ENCODE data around the gene SETBP1. TPM values are rescaled to one million over a fixed set of nuclear protein-coding genes. Genes with fewer than 3 reads are reported as not detected.

The SETBP1 gene
- total RNA-seq, 1 donor from 2014 or later: 72.8 TPM

DNA sequence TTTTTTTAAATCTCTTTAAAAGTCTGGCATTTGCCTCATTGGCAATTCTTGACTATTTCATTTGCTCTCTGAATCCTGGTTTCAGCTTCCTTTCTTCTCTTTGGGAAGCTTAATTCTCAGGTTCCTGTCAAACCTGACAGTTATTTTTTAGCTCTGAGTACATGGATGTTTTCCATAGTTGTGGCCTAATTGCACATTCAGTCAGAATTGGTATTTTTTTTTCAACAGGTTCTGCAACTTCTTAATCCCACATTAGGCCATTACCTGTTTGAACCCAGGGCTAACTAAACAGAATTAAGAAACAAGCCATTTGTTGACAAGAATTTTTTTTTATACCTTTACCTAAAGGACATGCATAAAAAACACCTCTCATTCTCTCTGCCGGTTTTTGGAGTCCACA lies 338.8 kb downstream of the SETBP1 start:
- Mint-ChIP-seq H3K27ac (no peak overlapping the region), H3K27me3 (no peaks in the 10 kb centered on the region), H3K4me1 (peaks cover 31% of the 10 kb centered on the region), H3K36me3 (ENCODE audit: low read depth) (peaks cover 12% of the 10 kb centered on the region), H3K9me3 (no peaks in the 10 kb centered on the region), H3K4me3 (no peak overlapping the region)
- DNase-seq (no peak), ATAC-seq (ENCODE audit: low read depth) (no peak)
- ChIA-PET POLR2A (no interaction called here), CTCF (no interaction called here)
- intact Hi-C loops (cut with micrococcal nuclease): loop anchor here (5.0 kb wide), 1 partner anchor 42 kb away; no protein-coding TSS in a partner anchor
- TF ChIP-seq, protein P1, sequence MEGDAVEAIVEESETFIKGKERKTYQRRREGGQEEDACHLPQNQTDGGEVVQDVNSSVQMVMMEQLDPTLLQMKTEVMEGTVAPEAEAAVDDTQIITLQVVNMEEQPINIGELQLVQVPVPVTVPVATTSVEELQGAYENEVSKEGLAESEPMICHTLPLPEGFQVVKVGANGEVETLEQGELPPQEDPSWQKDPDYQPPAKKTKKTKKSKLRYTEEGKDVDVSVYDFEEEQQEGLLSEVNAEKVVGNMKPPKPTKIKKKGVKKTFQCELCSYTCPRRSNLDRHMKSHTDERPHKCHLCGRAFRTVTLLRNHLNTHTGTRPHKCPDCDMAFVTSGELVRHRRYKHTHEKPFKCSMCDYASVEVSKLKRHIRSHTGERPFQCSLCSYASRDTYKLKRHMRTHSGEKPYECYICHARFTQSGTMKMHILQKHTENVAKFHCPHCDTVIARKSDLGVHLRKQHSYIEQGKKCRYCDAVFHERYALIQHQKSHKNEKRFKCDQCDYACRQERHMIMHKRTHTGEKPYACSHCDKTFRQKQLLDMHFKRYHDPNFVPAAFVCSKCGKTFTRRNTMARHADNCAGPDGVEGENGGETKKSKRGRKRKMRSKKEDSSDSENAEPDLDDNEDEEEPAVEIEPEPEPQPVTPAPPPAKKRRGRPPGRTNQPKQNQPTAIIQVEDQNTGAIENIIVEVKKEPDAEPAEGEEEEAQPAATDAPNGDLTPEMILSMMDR (IDR thresholded peaks at IDR 0.05): no peak

DNA sequence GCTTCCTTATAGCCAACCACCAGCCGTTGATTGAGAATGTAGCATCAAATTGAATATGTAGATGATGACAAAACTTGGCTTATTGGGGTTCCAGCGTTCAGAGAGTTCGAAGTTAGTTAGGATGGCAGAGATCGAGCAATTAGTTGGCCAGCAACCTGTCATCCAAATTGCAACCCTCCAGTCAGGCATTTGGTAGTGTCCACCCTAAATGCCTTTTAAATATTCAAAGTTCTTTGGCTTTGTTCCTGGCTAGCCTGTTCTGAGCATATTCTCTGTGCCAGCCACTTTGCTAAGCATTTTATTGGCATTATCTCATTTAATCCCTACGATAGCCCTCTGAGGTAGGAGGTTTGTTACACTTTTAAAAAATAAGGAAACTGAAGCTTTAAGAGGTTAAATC lies 342.8 kb downstream of the SETBP1 start:
- no peak overlapping the region for H3K4me3 Mint-ChIP-seq
- DNase-seq (no peak), ATAC-seq (ENCODE audit: low read depth) (no peak)
- TF ChIP-seq, protein P1 (IDR thresholded peaks at IDR 0.05): no peak
- H3K9me3 Mint-ChIP-seq: no peaks in the 10 kb centered on the region
- H3K4me1 Mint-ChIP-seq: peaks cover 39% of the 10 kb centered on the region
- H3K27ac Mint-ChIP-seq: no peak overlapping the region
- H3K27me3 Mint-ChIP-seq: no peaks in the 10 kb centered on the region
- CTCF ChIA-PET: no interaction called here
- intact Hi-C loops (cut with micrococcal nuclease): loop anchor here (5.0 kb wide), 1 partner anchor 79 kb away; no protein-coding TSS in a partner anchor
- POLR2A ChIA-PET: interaction anchor here (0.6 to 1.9 kb wide), 2 partner anchors 343 to 344 kb away, joined by 5 to 7 read pairs; partner anchors contain the start of gene SETBP1
- H3K36me3 Mint-ChIP-seq (ENCODE audit: low read depth): peaks cover 19% of the 10 kb centered on the region

DNA sequence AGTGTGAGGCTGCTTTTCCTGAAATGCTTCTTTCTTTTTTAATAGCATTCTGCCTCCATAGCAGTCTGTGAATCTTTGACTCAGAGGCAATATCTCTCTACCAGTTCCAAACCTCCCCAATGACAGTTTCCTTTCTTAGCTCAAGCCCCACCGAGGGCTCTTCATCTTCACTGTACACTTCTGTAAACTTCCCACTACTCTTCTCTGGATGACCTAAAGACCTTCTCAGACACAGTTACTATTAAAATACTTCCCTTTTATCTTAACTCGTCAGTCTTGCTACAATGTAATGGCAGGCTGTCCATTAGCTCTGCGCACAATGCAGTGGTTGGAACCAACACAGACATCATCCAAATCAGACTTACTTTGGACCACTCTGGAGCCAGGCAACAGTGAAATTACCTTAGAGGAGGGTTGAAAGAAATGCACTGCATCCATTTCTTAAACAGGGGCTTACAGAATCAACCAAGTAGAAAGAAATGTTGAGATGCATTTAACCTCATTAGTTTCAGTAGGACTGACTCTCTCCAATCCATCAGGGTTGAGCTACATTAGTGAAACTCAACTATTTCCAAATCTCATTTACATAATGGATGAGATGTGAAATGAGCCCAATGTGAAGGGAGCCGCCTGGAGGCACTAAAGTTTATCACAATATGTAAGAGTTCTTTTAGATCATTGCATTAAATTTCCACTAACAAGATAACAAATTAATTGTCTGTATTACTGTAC lies 343.8 kb downstream of the SETBP1 start:
- Mint-ChIP-seq H3K27ac (no peak overlapping the region), H3K4me3 (no peak overlapping the region), H3K9me3 (no peaks in the 10 kb centered on the region), H3K4me1 (peaks cover 39% of the 10 kb centered on the region), H3K36me3 (ENCODE audit: low read depth) (peaks cover 19% of the 10 kb centered on the region), H3K27me3 (no peaks in the 10 kb centered on the region)
- intact Hi-C loops (cut with micrococcal nuclease): loop anchor here (5.0 kb wide), 1 partner anchor 78 kb away; no protein-coding TSS in a partner anchor
- TF ChIP-seq, protein P1 (IDR thresholded peaks at IDR 0.05): no peak
- ChIA-PET CTCF (interaction anchor here (0.8 to 1.5 kb wide), 3 partner anchors 188 to 894 kb away, joined by 3 to 4 read pairs (median 3); no protein-coding TSS in a partner anchor), POLR2A (interaction anchor here (0.6 to 1.9 kb wide), 2 partner anchors 344 to 345 kb away, joined by 5 to 7 read pairs; partner anchors contain the start of gene SETBP1)
- DNase-seq (no peak), ATAC-seq (ENCODE audit: low read depth) (no peak)

DNA sequence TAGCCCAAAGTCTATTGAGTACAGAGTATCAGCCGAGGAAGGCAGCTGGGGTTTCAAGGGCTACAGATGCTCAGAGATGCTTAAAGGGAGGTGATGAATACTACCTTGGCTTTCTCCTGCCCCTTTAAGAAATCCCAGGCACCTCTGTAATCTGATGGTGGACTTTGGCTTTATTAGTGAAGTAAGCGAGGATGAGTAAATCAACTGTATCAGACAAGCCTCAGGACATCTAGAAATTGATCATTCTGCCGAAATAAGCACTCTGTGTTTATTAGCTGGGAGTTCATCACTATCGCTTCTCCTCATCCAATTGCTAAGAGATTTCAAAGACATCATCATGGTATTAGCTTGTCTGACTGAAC lies 344.4 kb downstream of the SETBP1 start:
- H3K4me1 Mint-ChIP-seq: peaks cover 39% of the 10 kb centered on the region
- ChIA-PET POLR2A (interaction anchor here (1.9 kb wide), 1 partner anchor 344 kb away, joined by 5 read pairs; the partner anchor contains the start of gene SETBP1), CTCF (interaction anchor here (0.8 to 1.5 kb wide), 3 partner anchors 188 to 894 kb away, joined by 3 to 4 read pairs (median 3); no protein-coding TSS in a partner anchor)
- H3K4me3 Mint-ChIP-seq: no peak overlapping the region
- TF ChIP-seq, protein P1 (IDR thresholded peaks at IDR 0.05): no peak
- intact Hi-C loops (cut with micrococcal nuclease): no loop called here
- H3K36me3 Mint-ChIP-seq (ENCODE audit: low read depth): peaks cover 19% of the 10 kb centered on the region
- no peaks in the 10 kb centered on the region for H3K9me3 Mint-ChIP-seq
- DNase-seq (no peak), ATAC-seq (ENCODE audit: low read depth) (no peak)
- H3K27me3 Mint-ChIP-seq: no peaks in the 10 kb centered on the region
- H3K27ac Mint-ChIP-seq: no peak overlapping the region

DNA sequence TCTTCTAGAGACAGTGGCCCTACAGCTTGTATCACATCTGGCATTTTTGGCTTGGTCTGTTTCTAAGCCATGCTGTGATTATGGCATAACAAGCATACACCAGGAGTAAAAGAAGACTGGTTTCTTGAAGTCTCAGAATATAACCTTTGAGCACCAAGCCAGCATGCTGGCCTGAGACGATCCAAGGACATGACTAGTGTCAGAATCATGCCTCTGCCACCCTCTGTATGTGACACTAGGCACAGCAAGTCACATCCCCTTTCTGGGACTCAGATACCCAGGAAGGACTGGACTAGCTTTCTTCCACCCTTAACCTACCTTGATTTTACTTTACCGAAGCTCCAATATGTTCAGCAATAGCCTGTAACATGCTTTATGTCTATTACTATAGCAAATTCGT lies 345.5 kb downstream of the SETBP1 start:
- TF ChIP-seq, protein P1 (IDR thresholded peaks at IDR 0.05): no peak
- ATAC-seq (ENCODE audit: low read depth): no peak
- H3K27ac Mint-ChIP-seq: no peak overlapping the region
- H3K4me3 Mint-ChIP-seq: no peak overlapping the region
- no peak for DNase-seq
- POLR2A ChIA-PET: no interaction called here
- H3K36me3 Mint-ChIP-seq (ENCODE audit: low read depth): peaks cover 16% of the 10 kb centered on the region
- intact Hi-C loops (cut with micrococcal nuclease): loop anchor here (1.0 kb wide), 1 partner anchor 347 kb away; no protein-coding TSS in a partner anchor
- CTCF ChIA-PET: interaction anchor here (0.9 to 1.2 kb wide), 2 partner anchors 19 to 184 kb away, joined by 3 read pairs; no protein-coding TSS in a partner anchor
- H3K9me3 Mint-ChIP-seq: no peaks in the 10 kb centered on the region
- no peaks in the 10 kb centered on the region for H3K27me3 Mint-ChIP-seq
- peaks cover 39% of the 10 kb centered on the region for H3K4me1 Mint-ChIP-seq
